GM03348 (cell line): ENCODE measurements around the gene MAML2.

ENCODE experiments used
- DNase-seq: peaks from one replicate; pipeline ENCODE4 v3.0.0; 2012; ENCODE audit warnings: low spot score

Gene MAML2

GRCh38 chr11:96036863-96037262 is 306.1 kb downstream of the MAML2 start:
- no peak for DNase-seq

GRCh38 chr11:96035740-96036078 is 307.3 kb downstream of the MAML2 start:
- no peak for DNase-seq

GRCh38 chr11:96035031-96035739 is 307.8 kb downstream of the MAML2 start:
- DNase-seq = no peak

GRCh38 chr11:96033599-96033998 is 309.4 kb downstream of the MAML2 start:
- no peak for DNase-seq

- DNase-seq = no peak
Measured at GRCh38 chr11:96033095-96033494, 309.9 kb downstream of the MAML2 start.

GRCh38 chr11:96028746-96029145 is 314.2 kb downstream of the MAML2 start:
- DNase-seq = no peak

GRCh38 chr11:96027021-96027420 is 316.0 kb downstream of the MAML2 start:
- DNase-seq = no peak

- DNase-seq = no peak
Measured at GRCh38 chr11:96026310-96026709, 316.7 kb downstream of the MAML2 start.

GRCh38 chr11:96024666-96025065 is 318.3 kb downstream of the MAML2 start:
- DNase-seq = no peak

- no peak for DNase-seq
Measured at GRCh38 chr11:96023275-96023674, 319.7 kb downstream of the MAML2 start.

GRCh38 chr11:96021901-96022650 is 320.9 kb downstream of the MAML2 start:
- no peak for DNase-seq

GRCh38 chr11:96019810-96020747 is 322.9 kb downstream of the MAML2 start:
- DNase-seq = no peak

- no peak for DNase-seq
Measured at GRCh38 chr11:96019281-96019680, 323.7 kb downstream of the MAML2 start.

GRCh38 chr11:96017856-96018255 is 325.1 kb downstream of the MAML2 start:
- no peak for DNase-seq

- DNase-seq = no peak
Measured at GRCh38 chr11:96016978-96017502, 326.0 kb downstream of the MAML2 start.

GRCh38 chr11:96015906-96016565 is 327.0 kb downstream of the MAML2 start:
- DNase-seq = no peak

GRCh38 chr11:96014217-96014616 is 328.8 kb downstream of the MAML2 start:
- peak; percentile 39 for DNase-seq

- DNase-seq = no peak
Measured at GRCh38 chr11:96013461-96014213, 329.4 kb downstream of the MAML2 start.

- DNase-seq = peak; percentile 56
Measured at GRCh38 chr11:96012086-96012824, 330.7 kb downstream of the MAML2 start.

- no peak for DNase-seq
Measured at GRCh38 chr11:96010683-96011082, 332.3 kb downstream of the MAML2 start.
